ENCODE results near the gene SYT13.

Gene SYT13

DNA sequence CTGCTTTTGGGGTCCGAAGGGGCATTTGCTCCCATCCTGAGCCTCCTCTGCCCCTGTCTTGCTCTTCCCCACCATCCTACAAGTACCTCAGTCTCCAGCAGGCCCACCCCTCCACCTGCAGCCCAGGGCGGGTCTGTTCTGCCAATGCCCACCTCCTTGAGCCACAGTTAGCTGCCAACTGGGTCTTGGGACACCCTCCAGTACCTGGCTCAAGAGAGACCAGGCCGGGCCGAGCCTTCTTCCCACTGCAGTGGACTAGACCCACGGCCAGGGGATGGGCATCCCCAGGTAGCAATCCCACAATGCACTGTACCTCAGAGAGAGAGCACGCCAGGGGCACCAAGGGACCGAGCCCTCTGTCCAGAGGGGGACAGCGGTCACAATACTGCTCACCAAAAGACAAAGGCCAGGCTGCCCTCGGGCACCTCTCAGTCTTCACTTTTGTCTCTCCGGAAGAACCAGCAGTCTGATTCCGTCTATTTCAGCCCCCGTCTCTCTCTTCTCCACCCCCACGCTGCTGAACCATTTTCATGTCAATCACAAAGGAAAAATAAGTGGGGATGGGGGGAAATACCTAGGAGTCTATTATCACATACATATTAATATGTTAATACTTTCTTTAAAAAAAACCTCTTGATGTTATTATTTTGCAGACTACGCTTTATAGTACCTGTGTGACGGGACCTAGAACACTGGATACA, 51.7 kb downstream of the SYT13 start:
- H3K56ac ChIP-seq (ENCODE audit: low read length), result no peak overlapping the region
- H3K4me1 ChIP-seq (ENCODE audit: control insufficient read depth, low read depth, low read length), result no peaks in the 10 kb centered on the region
- no peak overlapping the region for H2BK5ac ChIP-seq (ENCODE audit: low read length)
- H2BK120ac ChIP-seq (ENCODE audit: low read depth, low read length), result no peak overlapping the region
- no peaks in the 10 kb centered on the region for H3K36me3 ChIP-seq (ENCODE audit: control insufficient read depth, insufficient read depth, low read length)
- H3K23ac ChIP-seq (ENCODE audit: low read length), result no peak overlapping the region
- no peak overlapping the region for H2BK15ac ChIP-seq (replicated peaks; ENCODE audit: low read depth)
- no peak for DNase-seq
- H4K8ac ChIP-seq (ENCODE audit: low read depth, low read length), result no peak overlapping the region
- no peak overlapping the region for H3K4me3 ChIP-seq (ENCODE audit: low read length)
- no peak overlapping the region for H3K18ac ChIP-seq (ENCODE audit: low read length)
- no peak overlapping the region for H3K27ac ChIP-seq (ENCODE audit: low read depth, low read length)
- no peak overlapping the region for H3K9ac ChIP-seq (ENCODE audit: low read length)
- H4K5ac ChIP-seq (ENCODE audit: low read length), result no peak overlapping the region
- WGBS (ENCODE audit: extremely low coverage, insufficient coverage, low lambda C conversion rate), result no CpG with 5 or more reads among the region's 15 CpGs
- H3K79me1 ChIP-seq (ENCODE audit: low read length), result no peaks in the 10 kb centered on the region
- H3K4me2 ChIP-seq (ENCODE audit: low read length), result no peak overlapping the region
- no peak overlapping the region for H2AK5ac ChIP-seq (ENCODE audit: low read length)
- H3K27me3 ChIP-seq (ENCODE audit: insufficient read depth, low read length, poor library complexity), result no peaks in the 10 kb centered on the region
- H3K79me2 ChIP-seq (ENCODE audit: control insufficient read depth, insufficient read depth, low read length), result no peaks in the 10 kb centered on the region
- no peak overlapping the region for H3K4ac ChIP-seq (ENCODE audit: low read depth, low read length)

- no peak overlapping the region for H3K9ac ChIP-seq (ENCODE audit: low read length)
- no peaks in the 10 kb centered on the region for H3K4me1 ChIP-seq (ENCODE audit: control insufficient read depth, low read depth, low read length)
- H2BK120ac ChIP-seq (ENCODE audit: low read depth, low read length), result no peak overlapping the region
- DNase-seq, result no peak
- H3K79me1 ChIP-seq (ENCODE audit: low read length), result no peaks in the 10 kb centered on the region
- no peak overlapping the region for H4K5ac ChIP-seq (ENCODE audit: low read length)
- H3K56ac ChIP-seq (ENCODE audit: low read length), result no peak overlapping the region
- H3K18ac ChIP-seq (ENCODE audit: low read length), result no peak overlapping the region
- no peak overlapping the region for H2AK5ac ChIP-seq (ENCODE audit: low read length)
- no peaks in the 10 kb centered on the region for H3K79me2 ChIP-seq (ENCODE audit: control insufficient read depth, insufficient read depth, low read length)
- H2BK15ac ChIP-seq (replicated peaks; ENCODE audit: low read depth), result no peak overlapping the region
- H4K8ac ChIP-seq (ENCODE audit: low read depth, low read length), result no peak overlapping the region
- no peak overlapping the region for H3K23ac ChIP-seq (ENCODE audit: low read length)
- H2BK5ac ChIP-seq (ENCODE audit: low read length), result no peak overlapping the region
- H3K27ac ChIP-seq (ENCODE audit: low read depth, low read length), result no peak overlapping the region
- H3K4me3 ChIP-seq (ENCODE audit: low read length), result no peak overlapping the region
- no peaks in the 10 kb centered on the region for H3K36me3 ChIP-seq (ENCODE audit: control insufficient read depth, insufficient read depth, low read length)
- no peak overlapping the region for H3K4ac ChIP-seq (ENCODE audit: low read depth, low read length)
- H3K4me2 ChIP-seq (ENCODE audit: low read length), result no peak overlapping the region
- WGBS (ENCODE audit: extremely low coverage, insufficient coverage, low lambda C conversion rate), result no CpG with 5 or more reads among the region's 14 CpGs
- no peaks in the 10 kb centered on the region for H3K27me3 ChIP-seq (ENCODE audit: insufficient read depth, low read length, poor library complexity)
Observed at GRCh38 chr11:45233804-45234170, 52.4 kb downstream of the SYT13 start.

DNA sequence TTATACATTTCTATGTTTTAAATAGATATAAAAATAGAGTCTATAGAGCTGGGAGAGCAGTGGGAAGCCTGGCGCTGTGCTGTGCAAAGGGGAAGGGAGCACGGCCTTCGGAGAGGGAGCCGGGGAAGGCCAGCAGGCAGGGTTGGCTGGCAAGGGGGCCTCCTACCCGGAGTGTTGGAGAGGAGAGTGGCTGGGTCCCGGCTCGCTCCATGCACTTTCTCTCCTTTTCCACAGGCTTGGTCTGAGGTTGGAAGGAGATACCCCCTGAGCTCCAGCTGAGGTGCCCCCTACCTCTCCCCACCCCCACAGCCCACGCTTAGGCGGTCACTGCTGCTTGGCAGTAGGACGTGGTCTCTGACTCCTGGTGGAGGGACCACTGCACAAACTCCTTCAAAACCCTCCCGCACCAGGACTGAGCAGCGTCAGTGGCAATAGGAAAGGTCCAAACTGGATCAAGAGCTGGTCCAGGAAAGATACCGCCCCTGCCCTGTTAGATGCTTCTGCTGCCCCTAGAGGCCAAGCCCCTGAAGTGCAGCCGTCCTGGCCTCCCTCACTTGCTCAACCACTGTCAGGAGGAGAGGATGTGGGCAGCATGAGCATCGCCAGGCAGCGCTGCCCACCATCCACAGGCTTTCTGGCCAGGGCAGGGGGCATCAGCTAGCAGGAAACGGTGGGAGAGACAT, 52.9 kb downstream of the SYT13 start:
- H3K79me2 ChIP-seq (ENCODE audit: control insufficient read depth, insufficient read depth, low read length), result no peaks in the 10 kb centered on the region
- no peak overlapping the region for H3K18ac ChIP-seq (ENCODE audit: low read length)
- H3K27ac ChIP-seq (ENCODE audit: low read depth, low read length), result no peak overlapping the region
- H3K4me2 ChIP-seq (ENCODE audit: low read length), result no peak overlapping the region
- no peak overlapping the region for H2BK120ac ChIP-seq (ENCODE audit: low read depth, low read length)
- H4K5ac ChIP-seq (ENCODE audit: low read length), result no peak overlapping the region
- H4K8ac ChIP-seq (ENCODE audit: low read depth, low read length), result no peak overlapping the region
- no CpG with 5 or more reads among the region's 17 CpGs for WGBS (ENCODE audit: extremely low coverage, insufficient coverage, low lambda C conversion rate)
- no peak overlapping the region for H2BK5ac ChIP-seq (ENCODE audit: low read length)
- no peak overlapping the region for H2BK15ac ChIP-seq (replicated peaks; ENCODE audit: low read depth)
- no peaks in the 10 kb centered on the region for H3K79me1 ChIP-seq (ENCODE audit: low read length)
- H3K36me3 ChIP-seq (ENCODE audit: control insufficient read depth, insufficient read depth, low read length), result no peaks in the 10 kb centered on the region
- H3K23ac ChIP-seq (ENCODE audit: low read length), result no peak overlapping the region
- no peak overlapping the region for H3K9ac ChIP-seq (ENCODE audit: low read length)
- H3K56ac ChIP-seq (ENCODE audit: low read length), result no peak overlapping the region
- no peak overlapping the region for H2AK5ac ChIP-seq (ENCODE audit: low read length)
- H3K4me1 ChIP-seq (ENCODE audit: control insufficient read depth, low read depth, low read length), result no peaks in the 10 kb centered on the region
- DNase-seq, result peak; percentile 73
- no peaks in the 10 kb centered on the region for H3K27me3 ChIP-seq (ENCODE audit: insufficient read depth, low read length, poor library complexity)
- no peak overlapping the region for H3K4me3 ChIP-seq (ENCODE audit: low read length)
- no peak overlapping the region for H3K4ac ChIP-seq (ENCODE audit: low read depth, low read length)

DNA sequence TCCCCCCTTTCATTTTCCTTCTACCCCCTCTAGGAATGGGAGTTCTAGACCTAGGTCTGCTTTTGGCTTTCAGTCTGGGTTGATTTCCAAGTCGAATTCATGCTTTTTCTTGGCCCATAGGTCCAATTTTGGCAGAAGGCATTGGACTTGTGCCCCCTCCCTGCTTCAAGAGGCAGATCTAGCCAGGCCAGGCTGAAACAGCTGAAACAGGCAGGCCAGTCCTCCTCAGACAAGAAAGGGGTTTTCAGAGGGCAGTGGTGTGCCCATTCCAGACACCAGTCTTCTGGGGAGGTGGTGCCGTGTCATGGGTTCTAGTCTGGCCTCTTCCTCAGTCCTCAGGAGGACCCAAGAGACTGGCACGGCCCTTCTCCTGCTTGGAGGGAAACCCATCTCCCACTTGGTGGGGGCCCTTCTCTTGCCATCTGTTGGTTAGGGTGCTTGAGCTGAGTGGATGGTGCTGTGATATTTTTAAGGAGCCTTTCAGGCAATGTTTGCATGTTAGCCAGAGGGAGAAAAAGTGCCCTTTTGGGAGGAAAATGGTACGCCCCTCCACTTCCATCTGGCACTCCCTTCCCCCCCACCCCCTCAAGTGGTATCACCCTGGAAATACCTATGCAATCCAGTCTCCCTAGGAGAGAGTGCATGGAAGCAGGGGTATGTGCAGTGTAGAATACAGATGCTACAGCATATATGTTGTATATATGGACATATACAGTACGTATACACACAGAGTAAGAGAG, 53.6 kb downstream of the SYT13 start:
- H3K4me3 ChIP-seq (ENCODE audit: low read length), result no peak overlapping the region
- no peak overlapping the region for H2BK5ac ChIP-seq (ENCODE audit: low read length)
- no peaks in the 10 kb centered on the region for H3K27me3 ChIP-seq (ENCODE audit: insufficient read depth, low read length, poor library complexity)
- H3K79me1 ChIP-seq (ENCODE audit: low read length), result no peaks in the 10 kb centered on the region
- DNase-seq, result peak; percentile 20
- no peak overlapping the region for H4K8ac ChIP-seq (ENCODE audit: low read depth, low read length)
- no peak overlapping the region for H2AK5ac ChIP-seq (ENCODE audit: low read length)
- H3K56ac ChIP-seq (ENCODE audit: low read length), result no peak overlapping the region
- no peak overlapping the region for H3K9ac ChIP-seq (ENCODE audit: low read length)
- no peak overlapping the region for H3K4ac ChIP-seq (ENCODE audit: low read depth, low read length)
- H2BK15ac ChIP-seq (replicated peaks; ENCODE audit: low read depth), result no peak overlapping the region
- no peak overlapping the region for H4K5ac ChIP-seq (ENCODE audit: low read length)
- no CpG with 5 or more reads among the region's 5 CpGs for WGBS (ENCODE audit: extremely low coverage, insufficient coverage, low lambda C conversion rate)
- H2BK120ac ChIP-seq (ENCODE audit: low read depth, low read length), result no peak overlapping the region
- no peaks in the 10 kb centered on the region for H3K4me1 ChIP-seq (ENCODE audit: control insufficient read depth, low read depth, low read length)
- H3K23ac ChIP-seq (ENCODE audit: low read length), result no peak overlapping the region
- no peak overlapping the region for H3K18ac ChIP-seq (ENCODE audit: low read length)
- no peak overlapping the region for H3K4me2 ChIP-seq (ENCODE audit: low read length)
- H3K79me2 ChIP-seq (ENCODE audit: control insufficient read depth, insufficient read depth, low read length), result no peaks in the 10 kb centered on the region
- H3K36me3 ChIP-seq (ENCODE audit: control insufficient read depth, insufficient read depth, low read length), result no peaks in the 10 kb centered on the region
- H3K27ac ChIP-seq (ENCODE audit: low read depth, low read length), result no peak overlapping the region

DNA sequence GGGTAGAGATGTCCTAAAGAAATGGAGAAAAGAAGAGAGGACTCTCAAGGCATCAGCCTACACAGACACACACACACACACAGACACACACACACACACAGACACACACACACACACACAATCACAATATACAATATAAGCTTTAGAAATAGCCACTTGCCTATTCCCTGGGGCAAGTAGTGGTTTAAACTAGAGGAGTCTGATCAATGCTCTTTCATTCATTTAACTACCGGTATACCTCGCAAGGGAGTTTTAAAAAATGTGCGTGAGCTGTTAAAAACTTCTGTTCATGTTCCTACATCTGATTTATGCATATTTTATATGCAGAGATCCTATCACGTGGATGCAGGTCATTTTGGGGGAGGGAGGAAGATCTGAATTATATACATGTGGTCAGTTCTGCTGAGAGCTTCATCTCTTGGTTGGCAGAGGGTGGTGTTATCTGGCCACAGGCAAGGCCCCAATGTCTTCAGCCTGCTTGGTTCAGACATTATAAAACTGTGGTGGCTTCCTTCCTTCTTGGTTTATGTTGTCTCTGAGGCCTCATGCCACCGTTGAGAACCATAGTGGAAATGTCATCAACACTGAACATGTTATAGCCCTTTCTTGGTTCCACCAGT, 56.6 kb downstream of the SYT13 start:
- Histone ChIP-seq H2BK5ac (ENCODE audit: low read length) (no peak overlapping the region), H3K4me2 (ENCODE audit: low read length) (no peak overlapping the region), H3K79me1 (ENCODE audit: low read length) (no peaks in the 10 kb centered on the region), H2BK15ac (replicated peaks; ENCODE audit: low read depth) (no peak overlapping the region), H3K56ac (ENCODE audit: low read length) (no peak overlapping the region), H4K8ac (ENCODE audit: low read depth, low read length) (no peak overlapping the region), H3K27ac (ENCODE audit: low read depth, low read length) (no peak overlapping the region), H3K18ac (ENCODE audit: low read length) (no peak overlapping the region), H3K9ac (ENCODE audit: low read length) (no peak overlapping the region), H3K23ac (ENCODE audit: low read length) (no peak overlapping the region), H3K4me1 (ENCODE audit: control insufficient read depth, low read depth, low read length) (no peaks in the 10 kb centered on the region), H3K4ac (ENCODE audit: low read depth, low read length) (no peak overlapping the region), H3K36me3 (ENCODE audit: control insufficient read depth, insufficient read depth, low read length) (no peaks in the 10 kb centered on the region), H3K4me3 (ENCODE audit: low read length) (no peak overlapping the region), H3K79me2 (ENCODE audit: control insufficient read depth, insufficient read depth, low read length) (no peaks in the 10 kb centered on the region), H4K5ac (ENCODE audit: low read length) (no peak overlapping the region), H3K27me3 (ENCODE audit: insufficient read depth, low read length, poor library complexity) (no peaks in the 10 kb centered on the region), H2BK120ac (ENCODE audit: low read depth, low read length) (no peak overlapping the region), H2AK5ac (ENCODE audit: low read length) (no peak overlapping the region)
- WGBS (ENCODE audit: extremely low coverage, insufficient coverage, low lambda C conversion rate), result no CpG with 5 or more reads among the region's 5 CpGs
- no peak for DNase-seq
